GM19463 (cell line): ENCODE measurements around the gene OXSR1.
"Not testable (repeated sequence)": the region's sequence is repeated elsewhere in the genome, so short reads cannot be mapped to it uniquely, and the experiment has no call there.

Experiments
- ATAC-seq: cut with Tn5 transposase; IDR thresholded peaks from one replicate; pipeline ENCODE4 v1.9.1; 2021; ENCODE audit warnings: mild to moderate bottlenecking, moderate library complexity; ENCODE audit not compliant: unreplicated experiment

The OXSR1 gene

GRCh38 chr3:38265604-38266307, 100.4 kb downstream of the OXSR1 start, which contains the start of gene SLC22A13:
SLC22A13 (plus strand) TSS chr3:38265812; CDS start chr3:38265861, 49 bp downstream.
- no peak for ATAC-seq

- ATAC-seq = no peak
Measured at GRCh38 chr3:38266810-38267209, 101.5 kb downstream of the OXSR1 start.

GRCh38 chr3:38267662-38268061, 102.3 kb downstream of the OXSR1 start:
- ATAC-seq = no peak

- no peak for ATAC-seq
Measured at GRCh38 chr3:38268087-38268486, 102.8 kb downstream of the OXSR1 start.

- ATAC-seq = no peak
Measured at GRCh38 chr3:38268522-38268921, 103.2 kb downstream of the OXSR1 start.

- no peak for ATAC-seq
Measured at GRCh38 chr3:38270606-38271005, 105.3 kb downstream of the OXSR1 start.

- no peak for ATAC-seq
Measured at GRCh38 chr3:38271553-38271952, 106.2 kb downstream of the OXSR1 start.

GRCh38 chr3:38274864-38275649, 109.7 kb downstream of the OXSR1 start:
- no peak for ATAC-seq

- no peak for ATAC-seq
Measured at GRCh38 chr3:38275658-38276057, 110.3 kb downstream of the OXSR1 start.

- ATAC-seq = no peak
Measured at GRCh38 chr3:38276081-38276916, 111.0 kb downstream of the OXSR1 start.

GRCh38 chr3:38276917-38277630, 111.7 kb downstream of the OXSR1 start:
- ATAC-seq = no peak

- ATAC-seq = no peak
Measured at GRCh38 chr3:38278841-38279240, 113.5 kb downstream of the OXSR1 start.

- ATAC-seq = no peak
Measured at GRCh38 chr3:38281895-38282686, 116.8 kb downstream of the OXSR1 start, which contains the start of gene SLC22A14. SLC22A14 (plus strand) TSS chr3:38282294; CDS start chr3:38306027, 23,733 bp downstream.

- ATAC-seq = no peak
Measured at GRCh38 chr3:38283810-38284755, 118.7 kb downstream of the OXSR1 start.

GRCh38 chr3:38284756-38285150, 119.4 kb downstream of the OXSR1 start:
- no peak for ATAC-seq

- ATAC-seq = not testable (repeated sequence)
Measured at GRCh38 chr3:38289286-38290217, 124.2 kb downstream of the OXSR1 start.

GRCh38 chr3:38297053-38297452, 131.7 kb downstream of the OXSR1 start:
- ATAC-seq = not testable (repeated sequence)

GRCh38 chr3:38297537-38297936, 132.2 kb downstream of the OXSR1 start:
- no peak for ATAC-seq
